GM19023 (cell line): ENCODE measurements around the gene DGKQ.
A peak's percentile ranks its signal among the peaks of the same experiment; 100 is the strongest.

Experiments used
- ATAC-seq: cut with Tn5 transposase; IDR thresholded peaks from one replicate; pipeline ENCODE4 v1.9.1; 2021; ENCODE audit warnings: mild to moderate bottlenecking, moderate library complexity; ENCODE audit not compliant: unreplicated experiment

Gene DGKQ

GRCh38 chr4:996997-997374 is 23.6 kb upstream of the DGKQ start:
- ATAC-seq = no peak

- no peak for ATAC-seq
Measured at GRCh38 chr4:996030-996996, 22.9 kb upstream of the DGKQ start.

GRCh38 chr4:995311-996026 is 22.1 kb upstream of the DGKQ start:
- no peak for ATAC-seq

- ATAC-seq = no peak
Measured at GRCh38 chr4:993111-994029, 20.0 kb upstream of the DGKQ start, which contains the start of gene SLC26A1. Gene SLC26A1, minus strand, starts transcription at chr4:993404. Its CDS starts 1,701 bp downstream, at chr4:991703.

- ATAC-seq = no peak
Measured at GRCh38 chr4:992297-993110, 19.1 kb upstream of the DGKQ start.

GRCh38 chr4:991451-992296 is 18.3 kb upstream of the DGKQ start:
- no peak for ATAC-seq

- ATAC-seq = no peak
Measured at GRCh38 chr4:990746-991367, 17.5 kb upstream of the DGKQ start.

- no peak for ATAC-seq
Measured at GRCh38 chr4:989722-990471, 16.5 kb upstream of the DGKQ start.

GRCh38 chr4:988726-989721 is 15.7 kb upstream of the DGKQ start:
- ATAC-seq = no peak

GRCh38 chr4:987624-988513 is 14.5 kb upstream of the DGKQ start:
- ATAC-seq = no peak

- peak; percentile 65 for ATAC-seq
Measured at GRCh38 chr4:986879-987623, 13.7 kb upstream of the DGKQ start, which contains the start of gene IDUA. Gene IDUA, plus strand, starts transcription at chr4:987044. Its CDS starts 41 bp downstream, at chr4:987085.

- peak; percentile 22 for ATAC-seq
Measured at GRCh38 chr4:986428-986878, 13.1 kb upstream of the DGKQ start.

GRCh38 chr4:985123-985830 is 11.9 kb upstream of the DGKQ start:
- ATAC-seq = no peak

- ATAC-seq = no peak
Measured at GRCh38 chr4:984336-985054, 11.1 kb upstream of the DGKQ start.
